CD4-positive, alpha-beta T cell treated with Interleukin-4 for 1 hour (primary cell): ENCODE results near the gene VRK3.
"Not testable (repeated sequence)": the region's sequence is repeated elsewhere in the genome, so short reads cannot be mapped to it uniquely, and the experiment has no call there.

ENCODE experiments used
- DNase-seq, 2 donors: peaks; one replicate each; pipeline ENCODE4 v3.0.0-alpha.2; 2020 to 2022

The VRK3 gene

GRCh38 chr19:49953416-49953815 lies 71.8 kb downstream of the VRK3 start:
- no peak for DNase-seq

- DNase-seq, result no peak
These were observed 72.3 kb downstream of the VRK3 start for GRCh38 chr19:49952906-49953305.

DNA sequence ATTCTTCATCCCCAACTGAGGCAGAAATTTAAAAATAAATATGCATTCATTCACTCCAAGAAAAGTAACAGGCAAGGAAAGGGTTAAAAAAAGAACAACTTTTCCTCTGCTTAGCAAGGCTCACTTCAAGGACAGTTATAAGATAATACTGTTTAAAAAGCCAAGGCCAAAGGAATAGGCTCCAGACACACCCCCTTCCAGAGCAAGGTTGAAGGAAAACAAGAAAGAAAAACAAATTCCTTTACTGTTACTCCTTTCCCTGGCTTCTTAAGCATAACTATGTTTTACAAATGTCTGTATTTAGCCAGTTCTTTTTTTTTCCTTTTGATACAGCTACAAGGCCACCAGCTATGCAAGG lies 72.7 kb downstream of the VRK3 start:
- no peak for DNase-seq

GRCh38 chr19:49951806-49952478 lies 73.2 kb downstream of the VRK3 start:
- DNase-seq, result no peak

- DNase-seq, result no peak
These were observed 74.1 kb downstream of the VRK3 start for GRCh38 chr19:49950956-49951526.

DNA sequence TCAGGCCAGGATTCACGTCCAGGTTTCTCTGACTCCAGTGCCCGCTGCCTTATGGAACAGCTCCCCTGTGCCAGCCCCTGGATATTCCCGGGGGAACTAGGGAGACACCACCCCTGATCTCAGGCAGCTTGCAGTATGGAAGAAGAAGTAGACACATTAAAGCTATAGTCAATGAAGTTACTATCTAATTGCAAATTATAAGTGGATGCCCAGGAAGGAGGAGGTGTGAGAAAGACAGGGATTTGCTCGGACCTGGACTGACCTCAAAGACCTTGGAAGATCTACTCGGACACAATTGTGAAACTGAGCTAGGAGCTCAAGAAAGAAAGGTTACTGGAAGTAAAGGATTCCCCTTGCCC lies 74.6 kb downstream of the VRK3 start:
- no peak for DNase-seq

DNA sequence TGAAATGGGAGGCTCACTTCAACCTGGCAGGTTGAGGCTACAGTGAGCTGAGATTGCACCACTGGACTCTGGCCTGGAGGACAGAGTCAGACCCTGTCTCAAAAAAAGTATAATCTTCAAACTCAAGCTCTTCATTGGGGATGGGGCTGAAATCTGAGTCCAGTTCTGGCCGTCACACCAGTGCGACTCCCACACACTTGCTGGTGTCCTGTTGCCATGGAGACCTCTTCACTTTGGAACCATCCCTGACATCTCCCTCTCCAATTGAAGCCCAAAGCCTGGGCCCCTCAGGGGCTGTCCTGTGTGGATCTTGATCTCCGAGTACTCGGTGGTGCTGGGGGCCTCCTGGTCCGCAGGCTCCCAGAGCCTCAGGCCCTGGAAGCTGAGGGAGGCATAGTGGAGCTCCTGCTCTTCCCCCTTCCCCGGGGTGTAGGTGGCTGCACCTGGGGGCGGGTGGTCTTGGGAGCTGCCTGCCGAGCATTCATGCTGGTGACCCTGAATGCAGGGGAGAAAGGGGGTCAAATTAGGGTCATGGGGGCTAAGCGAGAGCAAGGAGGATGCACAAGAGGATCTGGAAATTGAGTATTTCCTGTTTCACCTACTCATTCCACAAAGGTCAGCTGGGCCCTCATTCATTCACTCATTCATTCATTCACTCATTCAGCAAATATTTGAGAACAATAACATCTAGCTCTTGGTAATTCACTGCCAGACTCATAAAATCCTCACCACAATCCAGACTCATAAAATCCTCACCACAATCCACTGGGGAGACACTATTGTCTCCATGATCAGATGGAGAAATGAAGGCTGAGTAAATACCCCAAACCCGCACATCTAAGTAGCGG lies 75.2 kb downstream of the VRK3 start:
- no peak for DNase-seq

- no peak for DNase-seq
These were observed 78.8 kb downstream of the VRK3 start for GRCh38 chr19:49946415-49946814.

DNA sequence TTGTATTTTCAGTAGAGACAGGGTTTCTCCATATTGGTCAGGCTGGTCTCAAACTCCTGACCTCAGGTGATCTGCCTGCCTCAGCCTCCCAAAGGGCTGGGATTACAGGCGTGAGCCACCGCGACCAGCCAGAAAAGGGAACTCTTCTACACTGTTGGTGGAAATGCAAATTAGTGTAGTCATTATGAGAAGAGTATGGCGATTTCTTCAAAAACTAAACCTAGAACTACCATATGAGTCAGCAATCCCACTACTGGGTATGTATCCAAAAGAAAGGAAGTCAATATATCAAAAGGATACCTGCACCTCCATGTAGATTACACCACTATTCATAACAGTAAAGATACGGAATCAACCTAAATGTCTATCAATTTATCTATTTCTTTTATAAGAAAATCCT lies 80.6 kb downstream of the VRK3 start:
- DNase-seq, result not testable (repeated sequence)

- no peak for DNase-seq
These were observed 84.7 kb downstream of the VRK3 start for GRCh38 chr19:49940482-49940791.

- DNase-seq, result no peak
These were observed 85.3 kb downstream of the VRK3 start for GRCh38 chr19:49939721-49940481.

GRCh38 chr19:49938662-49939061 lies 86.5 kb downstream of the VRK3 start:
- DNase-seq, result no peak

- peak; percentile 77 for DNase-seq
These were observed 87.3 kb downstream of the VRK3 start for GRCh38 chr19:49937750-49938381.

- no peak for DNase-seq
These were observed 88.6 kb downstream of the VRK3 start for GRCh38 chr19:49936549-49936948.

DNA sequence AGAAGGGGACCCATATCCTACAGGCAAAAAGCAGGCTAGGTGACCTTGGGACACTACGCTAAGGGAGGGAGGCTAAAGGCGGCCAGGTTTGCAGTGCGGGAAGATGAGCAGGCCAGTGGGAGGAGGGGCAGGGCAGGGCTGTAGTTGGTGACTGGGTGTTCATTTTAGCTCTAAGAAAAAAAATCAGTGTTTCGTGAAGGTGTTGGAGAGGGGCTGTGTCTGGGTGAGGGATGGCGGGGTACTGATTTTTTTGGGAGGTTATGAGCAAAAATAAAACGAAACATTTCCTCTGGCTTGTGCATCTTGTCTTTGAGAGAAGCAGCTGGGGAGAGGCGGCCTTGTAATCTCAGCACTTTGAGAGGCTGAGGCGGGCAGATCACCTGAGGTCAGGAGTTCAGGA lies 91.5 kb downstream of the VRK3 start:
- DNase-seq, result no peak

DNA sequence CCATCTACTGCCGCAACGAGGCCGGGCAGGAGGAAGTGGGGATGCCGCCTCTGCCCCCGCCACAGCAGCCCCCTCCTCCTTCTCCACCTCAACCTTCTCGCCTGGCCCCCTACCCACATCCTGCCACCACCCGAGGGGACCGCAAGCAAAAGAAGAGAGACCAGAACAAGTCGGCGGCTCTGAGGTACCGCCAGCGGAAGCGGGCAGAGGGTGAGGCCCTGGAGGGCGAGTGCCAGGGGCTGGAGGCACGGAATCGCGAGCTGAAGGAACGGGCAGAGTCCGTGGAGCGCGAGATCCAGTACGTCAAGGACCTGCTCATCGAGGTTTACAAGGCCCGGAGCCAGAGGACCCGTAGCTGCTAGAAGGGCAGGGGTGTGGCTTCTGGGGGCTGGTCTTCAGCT lies 92.4 kb downstream of the VRK3 start:
- DNase-seq, result peak; percentile 49 to 62

- DNase-seq, result no peak
These were observed 93.1 kb downstream of the VRK3 start for GRCh38 chr19:49932041-49932451.

DNA sequence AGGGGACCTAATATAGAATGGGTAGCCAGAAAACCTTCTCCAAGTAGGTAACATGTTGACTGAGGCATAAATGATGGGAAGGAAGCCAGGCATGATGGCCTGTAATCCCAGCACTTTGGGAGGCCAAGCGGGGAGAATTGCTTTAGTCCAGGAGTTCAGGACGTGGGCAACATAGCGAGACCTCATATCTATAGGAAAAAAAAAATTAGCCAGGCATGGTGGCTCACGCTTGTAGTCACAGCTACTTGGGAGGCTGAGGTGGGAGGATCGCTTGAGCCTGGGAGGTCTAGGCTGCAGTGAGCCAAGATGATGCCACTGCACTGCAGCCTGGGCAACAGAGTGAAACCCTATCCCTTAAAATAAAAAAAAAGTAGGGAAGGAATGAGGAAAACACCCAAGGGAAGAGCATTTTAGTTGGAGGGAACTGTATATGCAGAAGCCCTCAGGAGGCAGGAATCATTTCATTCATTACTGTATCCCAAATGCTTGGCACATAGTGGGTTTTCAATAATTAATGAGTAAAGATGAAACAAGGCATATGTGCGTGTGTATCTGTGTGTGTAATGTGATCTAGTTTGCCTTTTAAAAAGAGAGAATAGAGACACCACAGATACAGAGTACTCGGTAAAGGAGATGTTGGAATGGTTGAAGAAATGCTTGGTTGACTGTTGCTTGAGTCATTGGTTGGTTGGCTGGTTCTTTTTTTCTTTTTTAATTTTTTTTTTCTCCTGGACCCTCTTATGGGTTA lies 93.7 kb downstream of the VRK3 start:
- DNase-seq, result no peak

DNA sequence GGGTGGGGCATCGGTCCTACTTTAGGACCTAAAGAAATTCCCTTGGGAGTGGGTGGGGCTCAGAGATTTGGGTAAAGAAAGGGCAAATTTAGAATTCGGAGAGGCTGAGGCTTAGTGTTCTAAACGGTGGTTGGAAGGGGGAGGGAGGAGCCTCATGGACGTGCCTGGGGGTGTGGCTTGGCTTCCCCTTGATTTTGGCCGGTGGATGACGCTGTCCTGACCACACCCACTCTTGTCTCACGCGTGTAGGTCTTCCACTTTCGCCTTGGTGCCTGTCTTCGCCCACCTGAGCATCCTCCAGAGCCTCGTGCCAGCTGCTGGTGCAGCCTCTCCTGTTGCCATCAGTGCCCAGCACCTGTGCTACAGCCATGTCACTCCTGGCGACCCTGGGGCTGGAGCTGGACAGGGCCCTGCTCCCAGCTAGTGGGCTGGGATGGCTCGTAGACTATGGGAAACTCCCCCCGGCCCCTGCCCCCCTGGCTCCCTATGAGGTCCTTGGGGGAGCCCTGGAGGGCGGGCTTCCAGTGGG lies 94.6 kb downstream of the VRK3 start:
- peak; percentile 28 to 42 for DNase-seq

GRCh38 chr19:49929611-49930482 lies 95.3 kb downstream of the VRK3 start:
- DNase-seq, result peak; percentile 97 to 98

- peak; percentile 90 to 91 for DNase-seq
These were observed 96.0 kb downstream of the VRK3 start, which contains the start of the genes ATF5 and NUP62 for GRCh38 chr19:49929121-49929610. TSS of gene ATF5 (plus strand) at chr19:49929205. CDS start at chr19:49930851, 1,646 bp downstream. TSS of gene NUP62 (minus strand) at chr19:49929504. CDS start at chr19:49909807, 19,697 bp downstream.
